ENCODE results near the gene TAF1C. TPM values are rescaled to one million over a fixed set of nuclear protein-coding genes. Genes with fewer than 3 reads are reported as not detected.
"Not testable (repeated sequence)": the region's sequence is repeated elsewhere in the genome, so short reads cannot be mapped to it uniquely, and the experiment has no call there.

The TAF1C gene
- total RNA-seq, 2 experiments from 2014 or later = 53.4 to 62.3 TPM

DNA sequence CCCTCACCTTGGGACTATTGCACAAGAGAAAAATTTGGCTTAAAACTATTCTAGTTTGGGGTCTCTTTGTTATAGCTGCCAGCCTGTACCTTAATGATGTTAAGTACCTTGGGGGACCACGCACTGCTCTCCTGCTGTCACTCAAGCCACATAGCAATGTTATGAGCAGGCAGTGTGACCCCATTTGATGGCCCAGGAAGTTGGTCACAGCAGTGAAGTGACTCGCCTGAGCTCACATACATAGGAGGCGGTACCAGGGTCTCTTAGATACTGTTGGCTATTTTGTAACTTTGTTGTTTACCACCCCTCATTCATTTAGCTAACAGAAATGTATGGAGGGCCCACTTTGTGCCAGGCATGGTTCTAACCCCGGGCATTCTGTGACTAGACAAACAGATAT, 36.6 kb upstream of the TAF1C start:
- ATAC-seq = no peak
- CTCF ChIA-PET = no interaction called here
- H3K4me3 Mint-ChIP-seq = no peak overlapping the region
- H3K36me3 Mint-ChIP-seq (ENCODE audit: low read depth) = no peaks in the 10 kb centered on the region
- no peak overlapping the region for H3K27ac Mint-ChIP-seq
- POLR2A ChIA-PET = no interaction called here
- H3K9me3 Mint-ChIP-seq (ENCODE audit: insufficient read depth) = no peaks in the 10 kb centered on the region
- no peak for DNase-seq
- no peaks in the 10 kb centered on the region for H3K4me1 Mint-ChIP-seq (ENCODE audit: low read depth)
- H3K27me3 Mint-ChIP-seq (ENCODE audit: low read depth) = peaks cover 7% of the 10 kb centered on the region

DNA sequence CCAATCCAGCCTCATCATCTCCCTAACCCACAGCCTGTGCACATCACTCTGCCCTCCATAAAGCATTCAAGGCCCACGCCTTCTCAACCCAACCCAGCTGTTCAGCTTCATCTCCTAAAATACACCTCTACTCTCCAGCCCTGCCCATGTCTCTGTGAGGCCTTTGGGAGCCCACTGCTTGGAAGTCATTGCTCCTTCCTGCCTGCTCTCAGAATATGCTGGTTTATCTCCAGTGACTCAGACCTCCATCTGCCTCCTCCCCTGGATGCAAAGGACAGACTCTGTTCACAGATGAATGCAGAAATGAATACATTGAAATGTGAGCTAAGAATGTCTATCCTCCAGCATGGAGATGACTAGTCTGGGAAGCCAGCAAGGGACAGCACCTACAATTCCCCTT, 34.0 kb upstream of the TAF1C start:
- Mint-ChIP-seq H3K36me3 (ENCODE audit: low read depth) (no peaks in the 10 kb centered on the region), H3K27me3 (ENCODE audit: low read depth) (peaks cover 6% of the 10 kb centered on the region), H3K9me3 (ENCODE audit: insufficient read depth) (no peaks in the 10 kb centered on the region), H3K4me1 (ENCODE audit: low read depth) (no peaks in the 10 kb centered on the region), H3K27ac (no peak overlapping the region), H3K4me3 (no peak overlapping the region)
- no peak for DNase-seq
- CTCF ChIA-PET = no interaction called here
- ATAC-seq = no peak
- POLR2A ChIA-PET = no interaction called here

DNA sequence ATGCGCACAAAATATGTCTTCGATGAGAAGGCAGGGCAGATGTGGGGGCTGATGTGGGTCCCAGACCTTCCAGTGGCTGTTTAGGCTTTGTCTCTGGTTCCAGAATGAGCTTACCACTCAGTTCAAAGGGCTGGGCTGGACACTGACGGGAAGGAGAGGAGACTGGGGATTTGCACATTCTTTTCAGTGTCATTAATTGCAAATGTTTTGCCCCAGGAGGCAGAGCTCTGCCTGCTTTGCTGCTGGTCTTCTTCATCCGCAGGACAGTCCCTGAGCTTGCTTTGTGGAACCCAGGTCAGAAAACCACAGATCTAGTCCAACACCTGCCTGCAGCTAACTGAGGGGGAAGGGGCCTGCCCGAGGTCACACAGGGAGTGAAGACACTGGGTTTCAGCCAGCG, 32.1 kb upstream of the TAF1C start:
- ChIA-PET POLR2A (no interaction called here), CTCF (no interaction called here)
- Mint-ChIP-seq H3K36me3 (ENCODE audit: low read depth) (no peaks in the 10 kb centered on the region), H3K27ac (no peak overlapping the region), H3K4me3 (no peak overlapping the region), H3K9me3 (ENCODE audit: insufficient read depth) (no peaks in the 10 kb centered on the region), H3K4me1 (ENCODE audit: low read depth) (no peaks in the 10 kb centered on the region), H3K27me3 (ENCODE audit: low read depth) (peaks cover 2% of the 10 kb centered on the region)
- ATAC-seq = no peak
- DNase-seq = no peak

DNA sequence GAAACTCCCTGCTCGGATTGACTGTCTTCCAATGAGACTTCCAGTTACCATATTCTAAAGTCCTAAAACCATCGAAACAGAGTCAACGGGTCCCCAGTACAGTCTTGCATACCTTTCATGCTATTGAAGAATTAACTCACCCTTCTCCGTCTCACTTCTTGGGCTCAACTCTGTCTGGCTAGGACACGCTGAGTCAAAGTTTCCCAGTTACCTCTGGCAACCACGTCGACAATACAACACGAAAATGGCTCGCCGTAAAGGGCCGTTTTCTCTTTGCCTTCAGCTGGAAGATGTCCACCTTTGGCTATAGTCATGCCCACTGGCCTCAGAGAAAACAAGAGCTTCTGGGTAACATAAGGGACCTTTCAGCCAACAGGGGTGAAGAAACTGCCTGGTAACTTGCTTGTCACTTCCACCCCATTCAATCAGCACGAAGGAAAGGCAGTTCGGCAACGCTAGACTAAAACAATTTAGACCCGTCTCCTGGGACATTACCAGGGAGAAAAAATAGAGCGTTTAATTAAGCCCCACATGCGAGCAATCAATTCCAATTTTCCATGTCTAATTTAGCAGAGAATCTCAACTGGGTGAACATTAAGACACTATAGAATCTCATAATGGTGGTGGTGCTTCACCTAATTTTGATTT, 31.4 kb upstream of the TAF1C start:
- Mint-ChIP-seq H3K4me3 (no peak overlapping the region), H3K36me3 (ENCODE audit: low read depth) (no peaks in the 10 kb centered on the region), H3K27me3 (ENCODE audit: low read depth) (peaks cover 2% of the 10 kb centered on the region), H3K4me1 (ENCODE audit: low read depth) (no peaks in the 10 kb centered on the region), H3K9me3 (ENCODE audit: insufficient read depth) (no peaks in the 10 kb centered on the region), H3K27ac (no peak overlapping the region)
- ATAC-seq = no peak
- ChIA-PET CTCF (no interaction called here), POLR2A (no interaction called here)
- DNase-seq = no peak

DNA sequence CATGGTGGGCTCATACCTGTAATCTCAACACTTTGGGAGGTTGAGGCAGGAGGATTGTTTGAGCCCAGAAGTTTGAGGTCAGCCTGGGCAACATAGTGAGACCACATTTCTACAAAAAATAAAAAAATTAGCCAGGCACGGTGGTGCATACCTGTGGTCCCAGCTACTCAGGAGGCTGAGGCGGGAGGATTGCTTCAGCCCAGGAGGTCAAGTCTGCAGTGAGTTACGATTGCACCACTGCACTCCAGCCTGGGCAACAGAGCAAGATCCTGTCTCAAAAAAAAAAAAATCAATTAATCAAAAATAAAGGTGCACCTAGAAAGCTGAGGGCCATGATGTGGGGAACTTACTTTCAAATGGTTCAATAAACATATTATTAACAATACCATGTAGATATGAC, 29.3 kb upstream of the TAF1C start:
- POLR2A ChIA-PET, H3K4me3 Mint-ChIP-seq: not testable (repeated sequence)
- CTCF ChIA-PET = interaction anchor here (0.6 kb wide), 1 partner anchor 30 kb away, joined by 3 read pairs; no protein-coding TSS in a partner anchor

DNA sequence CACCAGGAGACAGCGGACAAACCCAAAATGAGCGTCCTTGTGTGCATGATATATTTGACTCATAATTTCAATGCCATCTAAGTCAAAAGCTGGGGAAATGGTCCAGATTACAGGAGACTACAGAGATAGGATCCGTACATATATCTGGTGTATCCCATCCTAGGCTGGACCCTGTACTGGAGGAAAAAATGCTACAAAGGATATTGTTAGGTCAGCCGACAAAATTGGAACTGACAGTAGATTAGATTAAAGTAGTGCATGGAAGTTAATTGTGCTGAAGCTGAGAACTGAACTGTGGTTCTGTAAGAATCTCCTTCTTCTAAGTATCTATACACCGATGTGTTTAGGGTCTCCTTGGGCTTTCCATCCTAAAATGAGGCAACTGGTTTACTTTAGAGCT, 28.7 kb upstream of the TAF1C start:
- H3K36me3 Mint-ChIP-seq (ENCODE audit: low read depth) = no peaks in the 10 kb centered on the region
- no peak overlapping the region for H3K27ac Mint-ChIP-seq
- DNase-seq (no peak), ATAC-seq (no peak)
- peaks cover 2% of the 10 kb centered on the region for H3K27me3 Mint-ChIP-seq (ENCODE audit: low read depth)
- POLR2A ChIA-PET = no interaction called here
- no peaks in the 10 kb centered on the region for H3K4me1 Mint-ChIP-seq (ENCODE audit: low read depth)
- H3K4me3 Mint-ChIP-seq = no peak overlapping the region
- no peaks in the 10 kb centered on the region for H3K9me3 Mint-ChIP-seq (ENCODE audit: insufficient read depth)
- CTCF ChIA-PET = no interaction called here

More for the DNA sequence above, 29.3 kb upstream of the TAF1C start:
- H3K36me3 Mint-ChIP-seq (ENCODE audit: low read depth); ATAC-seq; H3K9me3 Mint-ChIP-seq (ENCODE audit: insufficient read depth); H3K27me3 Mint-ChIP-seq (ENCODE audit: low read depth); DNase-seq; H3K4me1 Mint-ChIP-seq (ENCODE audit: low read depth); H3K27ac Mint-ChIP-seq: not testable (repeated sequence)

DNA sequence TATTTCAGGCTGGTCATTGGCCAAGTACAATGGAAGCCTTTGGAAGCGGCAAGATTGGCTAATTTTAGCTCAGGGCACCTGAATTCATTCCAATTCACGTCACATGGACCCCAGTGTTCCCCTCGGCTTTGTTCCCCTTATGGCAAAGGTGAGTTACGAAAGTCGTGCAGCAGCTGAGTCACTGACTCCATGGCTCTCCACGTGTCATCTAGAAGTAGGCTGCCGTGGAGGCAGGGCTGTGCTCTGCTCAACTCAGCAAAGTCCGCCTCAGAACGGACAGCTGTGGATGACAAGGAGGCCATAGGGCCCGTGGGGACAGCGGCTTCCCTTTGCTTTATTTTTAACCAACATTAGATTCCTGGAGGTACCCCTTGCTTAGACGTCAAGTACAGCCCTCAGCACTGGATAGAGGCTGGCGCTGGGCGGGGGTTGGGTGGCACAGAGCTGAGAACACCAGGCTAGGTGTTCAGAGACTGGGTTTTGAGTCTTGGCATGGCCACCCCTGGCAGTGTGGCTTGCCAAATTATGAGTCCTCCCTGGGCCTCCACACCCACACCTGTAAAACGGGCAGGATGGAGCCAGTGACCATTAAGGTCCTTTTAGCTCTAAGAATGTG, 27.7 kb upstream of the TAF1C start:
- Mint-ChIP-seq H3K27me3 (ENCODE audit: low read depth) (peaks cover 2% of the 10 kb centered on the region), H3K4me3 (no peak overlapping the region), H3K36me3 (ENCODE audit: low read depth) (no peaks in the 10 kb centered on the region), H3K4me1 (ENCODE audit: low read depth) (no peaks in the 10 kb centered on the region), H3K9me3 (ENCODE audit: insufficient read depth) (no peaks in the 10 kb centered on the region), H3K27ac (no peak overlapping the region)
- DNase-seq (no peak), ATAC-seq (no peak)
- POLR2A ChIA-PET = no interaction called here
- CTCF ChIA-PET = no interaction called here

DNA sequence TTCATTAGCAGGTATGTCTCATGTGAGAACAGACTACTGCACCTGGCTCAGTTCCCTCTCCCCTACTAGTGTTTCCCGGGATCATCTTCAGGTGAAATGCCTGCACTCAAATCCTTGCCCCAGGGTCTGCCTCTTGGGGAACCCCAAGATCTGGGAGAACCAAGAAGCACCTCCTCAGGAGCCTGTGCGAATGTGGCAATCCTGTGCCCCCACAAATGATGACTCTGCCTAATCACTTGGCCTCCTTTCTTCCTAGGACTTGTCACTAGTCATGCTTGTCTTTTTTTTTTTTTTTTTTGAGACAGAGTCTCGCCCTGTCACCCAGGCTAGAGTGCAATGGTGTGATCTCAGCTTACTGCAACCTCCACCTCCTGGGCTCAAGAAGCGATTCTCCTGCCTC, 25.8 kb upstream of the TAF1C start:
- ChIA-PET CTCF (no interaction called here), POLR2A (no interaction called here)
- Mint-ChIP-seq H3K4me3 (no peak overlapping the region), H3K27me3 (ENCODE audit: low read depth) (peaks cover 2% of the 10 kb centered on the region), H3K4me1 (ENCODE audit: low read depth) (no peaks in the 10 kb centered on the region), H3K27ac (no peak overlapping the region), H3K36me3 (ENCODE audit: low read depth) (no peaks in the 10 kb centered on the region), H3K9me3 (ENCODE audit: insufficient read depth) (no peaks in the 10 kb centered on the region)
- DNase-seq (no peak), ATAC-seq (no peak)

DNA sequence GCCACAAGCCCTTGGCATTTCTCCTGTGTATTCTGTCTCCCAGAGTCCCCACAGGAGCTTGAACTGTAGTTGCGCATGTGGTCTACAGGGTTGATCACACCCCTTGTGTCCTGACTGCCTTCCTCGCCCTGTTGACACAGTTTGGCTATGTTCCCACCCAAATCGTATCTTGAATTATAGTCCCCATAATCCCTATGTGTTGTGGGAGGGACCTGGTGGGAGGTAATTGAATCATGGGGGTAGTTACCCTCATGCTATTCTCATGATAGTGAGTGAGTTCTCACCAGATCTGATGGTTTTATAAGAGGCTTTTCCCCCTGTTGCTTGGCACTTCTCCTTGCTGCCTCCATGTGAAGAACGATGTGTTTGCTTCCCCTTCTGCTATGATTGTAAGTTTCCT, 25.3 kb upstream of the TAF1C start:
- ChIA-PET CTCF (interaction anchor here (1.2 kb wide), 1 partner anchor 25 kb away, joined by 3 read pairs; the partner anchor contains the start of gene TAF1C), POLR2A (no interaction called here)
- Mint-ChIP-seq H3K4me3 (no peak overlapping the region), H3K4me1 (ENCODE audit: low read depth) (no peaks in the 10 kb centered on the region), H3K9me3 (ENCODE audit: insufficient read depth) (no peaks in the 10 kb centered on the region), H3K27ac (no peak overlapping the region), H3K36me3 (ENCODE audit: low read depth) (no peaks in the 10 kb centered on the region), H3K27me3 (ENCODE audit: low read depth) (peaks cover 2% of the 10 kb centered on the region)
- ATAC-seq (no peak), DNase-seq (no peak)

DNA sequence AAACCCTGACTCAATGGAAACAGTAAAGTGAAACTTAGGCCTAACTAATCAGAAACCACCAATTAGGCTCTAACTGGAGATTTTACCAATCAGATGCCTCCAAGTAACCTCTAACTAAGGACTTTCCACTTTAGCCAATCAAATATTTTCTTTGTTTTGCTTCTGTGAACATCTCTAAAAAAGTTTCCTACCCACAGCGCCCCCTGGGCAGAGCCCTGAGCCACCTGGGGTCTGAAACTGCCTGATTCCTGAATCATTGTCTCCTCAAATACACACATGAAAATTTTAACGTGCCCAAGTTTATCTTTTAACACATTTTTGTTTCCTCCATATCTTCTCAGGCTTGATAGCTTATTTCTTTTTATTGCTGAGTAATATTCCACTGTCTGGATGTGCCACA, 23.1 kb upstream of the TAF1C start:
- H3K4me3 Mint-ChIP-seq = no peak overlapping the region
- ATAC-seq (no peak), DNase-seq (no peak)
- no peaks in the 10 kb centered on the region for H3K4me1 Mint-ChIP-seq (ENCODE audit: low read depth)
- H3K27me3 Mint-ChIP-seq (ENCODE audit: low read depth) = no peaks in the 10 kb centered on the region
- no peaks in the 10 kb centered on the region for H3K36me3 Mint-ChIP-seq (ENCODE audit: low read depth)
- CTCF ChIA-PET = interaction anchor here (0.9 kb wide), 1 partner anchor 35 kb away, joined by 3 read pairs; no protein-coding TSS in a partner anchor
- H3K27ac Mint-ChIP-seq = no peak overlapping the region
- no peaks in the 10 kb centered on the region for H3K9me3 Mint-ChIP-seq (ENCODE audit: insufficient read depth)
- POLR2A ChIA-PET = no interaction called here

DNA sequence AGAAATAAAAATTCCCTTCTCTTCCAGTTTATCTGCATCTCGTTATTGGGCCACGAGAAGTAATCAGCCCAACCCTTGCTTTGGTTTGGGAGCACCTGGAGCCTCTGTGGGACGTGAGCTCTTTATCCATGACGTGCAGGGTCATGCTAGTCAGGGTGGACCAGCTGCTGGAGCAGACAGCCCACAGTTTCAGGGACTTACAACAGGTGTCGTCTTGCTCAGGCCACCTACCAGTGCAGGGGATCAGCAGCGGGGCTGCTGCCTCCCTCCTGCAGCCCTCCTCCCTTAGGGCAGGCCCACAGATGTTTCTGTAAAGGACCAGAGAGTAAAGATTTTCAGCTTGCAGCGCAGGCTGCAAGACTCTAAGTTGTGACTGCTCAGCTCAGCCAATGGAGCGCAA, 21.0 kb upstream of the TAF1C start:
- DNase-seq (no peak), ATAC-seq (no peak)
- no peaks in the 10 kb centered on the region for H3K4me1 Mint-ChIP-seq (ENCODE audit: low read depth)
- ChIA-PET POLR2A (interaction anchor here (0.8 kb wide), 1 partner anchor 13 kb away, joined by 4 read pairs; no protein-coding TSS in a partner anchor), CTCF (no interaction called here)
- H3K27me3 Mint-ChIP-seq (ENCODE audit: low read depth) = no peaks in the 10 kb centered on the region
- H3K27ac Mint-ChIP-seq = no peak overlapping the region
- no peaks in the 10 kb centered on the region for H3K36me3 Mint-ChIP-seq (ENCODE audit: low read depth)
- H3K9me3 Mint-ChIP-seq (ENCODE audit: insufficient read depth) = no peaks in the 10 kb centered on the region
- no peak overlapping the region for H3K4me3 Mint-ChIP-seq

DNA sequence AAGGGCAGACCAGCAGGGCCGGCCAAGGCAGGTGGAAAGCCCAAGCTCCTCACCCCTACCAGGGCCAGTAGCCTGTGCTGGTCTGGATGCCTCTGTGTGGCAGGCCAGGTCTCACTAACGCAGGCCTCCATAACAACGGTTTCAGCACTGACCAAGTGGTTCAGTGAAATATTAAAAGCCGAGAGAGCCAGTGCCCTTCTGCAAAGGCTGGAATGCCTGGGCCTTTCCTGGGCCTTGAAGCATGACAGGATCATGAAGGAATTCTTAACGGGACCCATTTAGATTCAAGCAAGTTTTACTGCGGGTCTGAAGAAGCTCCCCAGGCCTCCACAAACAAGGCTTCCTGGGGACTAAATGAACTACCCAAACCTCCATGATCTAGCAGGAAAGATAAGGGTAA, 20.4 kb upstream of the TAF1C start:
- H3K4me1 Mint-ChIP-seq (ENCODE audit: low read depth) = no peaks in the 10 kb centered on the region
- no peaks in the 10 kb centered on the region for H3K36me3 Mint-ChIP-seq (ENCODE audit: low read depth)
- no peak overlapping the region for H3K4me3 Mint-ChIP-seq
- CTCF ChIA-PET = no interaction called here
- no peak overlapping the region for H3K27ac Mint-ChIP-seq
- POLR2A ChIA-PET = interaction anchor here (0.8 kb wide), 1 partner anchor 12 kb away, joined by 4 read pairs; no protein-coding TSS in a partner anchor
- no peak for DNase-seq
- H3K27me3 Mint-ChIP-seq (ENCODE audit: low read depth) = no peaks in the 10 kb centered on the region
- ATAC-seq = no peak
- H3K9me3 Mint-ChIP-seq (ENCODE audit: insufficient read depth) = no peaks in the 10 kb centered on the region
